HEK293 (cell line): ENCODE data around the gene ITPRIPL2.

Experiments
- CTCF ChIA-PET: fragments of 350-600 bp; formaldehyde crosslinking; extraction: SDS; loops from one replicate; lab custom pipeline; 2021; ENCODE audit warnings: antibody characterized with exemption; lab: Yijun Ruan, JAX
- POLR2A ChIA-PET: fragments of 300-600 bp; formaldehyde crosslinking; extraction: SDS; loops from one replicate; lab custom pipeline; 2020; ENCODE audit warnings: antibody characterized with exemption, inconsistent platforms; lab: Yijun Ruan, JAX
- H3K27ac ChIP-seq: fragments of 200-500 bp; sonication (Bioruptor generic); 2 replicates; pipeline ENCODE4 v1.5.1; 2014; ENCODE audit warnings: low read depth, low read length, control low read depth, inconsistent platforms; ENCODE audit errors: extremely low read depth
- H3K36me3 ChIP-seq, 2 experiments: fragments of 200-500 bp in 1 of 2; sonication (Bioruptor generic) in 1 of 2; 1 replicate in 1 of 2; 2 replicates in 1 of 2; pipeline ENCODE4 v1.5.1; 2014 to 2017; ENCODE audit warnings: inconsistent platforms in 2 of 2, low read length in 2 of 2; ENCODE audit not compliant: control insufficient read depth in 2 of 2, insufficient read depth in 1 of 2
- H3K4me1 ChIP-seq: fragments of 200-500 bp; sonication (Bioruptor generic); 2 replicates; pipeline ENCODE4 v1.5.1; 2014; ENCODE audit warnings: mild to moderate bottlenecking, low read length, inconsistent platforms; ENCODE audit not compliant: control insufficient read depth, insufficient read depth
- H3K4me3 ChIP-seq: 2 replicates; pipeline ENCODE4 v1.5.1; 2011; ENCODE audit warnings: low read depth, mild to moderate bottlenecking, control low read depth, low read length, moderate library complexity
- H3K9me3 ChIP-seq: fragments of 200-500 bp; sonication (Bioruptor generic); 2 replicates; pipeline ENCODE4 v1.5.1; 2014; ENCODE audit warnings: low read depth, low read length, inconsistent platforms; ENCODE audit not compliant: control insufficient read depth, insufficient read depth
- PRDM4 ChIP-seq: fragments of 450-650 bp; formaldehyde crosslinking; IDR thresholded peaks from 2 replicates; pipeline ENCODE4 v1.5.1; 2017; ENCODE audit warnings: missing biosample characterization, missing genetic modification characterization
- RBAK ChIP-seq: fragments of 450-650 bp; formaldehyde crosslinking; IDR thresholded peaks from 2 replicates; pipeline ENCODE4 v1.5.1; 2016; ENCODE audit warnings: missing biosample characterization, missing genetic modification characterization
- REST ChIP-seq: fragments of 450-650 bp; formaldehyde crosslinking; IDR thresholded peaks from 2 replicates; pipeline ENCODE4 v1.5.1; 2016; ENCODE audit warnings: missing biosample characterization, missing genetic modification characterization
- SETDB1 ChIP-seq: IDR thresholded peaks from one replicate; pipeline ENCODE4 v1.6.1; 2017; ENCODE audit warnings: mild to moderate bottlenecking, low read length, moderate library complexity, mixed read lengths; ENCODE audit not compliant: insufficient read length
- WT1 ChIP-seq: fragments of 450-650 bp; formaldehyde crosslinking; IDR thresholded peaks from 2 replicates; pipeline ENCODE4 v1.5.1; 2016; ENCODE audit warnings: missing biosample characterization, missing genetic modification characterization
- YY1 ChIP-seq: fragments of 450-650 bp; formaldehyde crosslinking; IDR thresholded peaks from 2 replicates; pipeline ENCODE4 v1.5.1; 2018; ENCODE audit warnings: missing biosample characterization, missing genetic modification characterization
- YY2 ChIP-seq: fragments of 450-650 bp; formaldehyde crosslinking; IDR thresholded peaks from 2 replicates; pipeline ENCODE4 v1.5.1; 2016; ENCODE audit warnings: missing biosample characterization, missing genetic modification characterization
- ZBTB48 ChIP-seq: fragments of 450-650 bp; formaldehyde crosslinking; IDR thresholded peaks from 2 replicates; pipeline ENCODE4 v1.5.1; 2016; ENCODE audit warnings: missing biosample characterization, missing genetic modification characterization
- ZBTB49 ChIP-seq: fragments of 450-650 bp; formaldehyde crosslinking; IDR thresholded peaks from 2 replicates; pipeline ENCODE4 v1.5.1; 2016; ENCODE audit warnings: missing biosample characterization, missing genetic modification characterization, low read depth
- ZBTB6 ChIP-seq: fragments of 450-650 bp; formaldehyde crosslinking; IDR thresholded peaks from 2 replicates; pipeline ENCODE4 v1.5.1; 2017; ENCODE audit warnings: missing biosample characterization, missing genetic modification characterization
- ZEB2 ChIP-seq: fragments of 450-650 bp; formaldehyde crosslinking; IDR thresholded peaks from 2 replicates; pipeline ENCODE4 v1.5.1; 2016; ENCODE audit warnings: missing biosample characterization, missing genetic modification characterization
- ZNF140 ChIP-seq: fragments of 450-650 bp; formaldehyde crosslinking; IDR thresholded peaks from 2 replicates; pipeline ENCODE4 v1.5.1; 2016; ENCODE audit warnings: missing biosample characterization, missing genetic modification characterization
- ZNF16 ChIP-seq: fragments of 450-650 bp; formaldehyde crosslinking; IDR thresholded peaks from 2 replicates; pipeline ENCODE4 v1.5.1; 2016; ENCODE audit warnings: low read depth, missing biosample characterization, missing genetic modification characterization
- ZNF24 ChIP-seq: fragments of 450-650 bp; formaldehyde crosslinking; IDR thresholded peaks from 2 replicates; pipeline ENCODE4 v1.5.1; 2016; ENCODE audit warnings: missing biosample characterization, missing genetic modification characterization
- ZNF311 ChIP-seq: fragments of 450-650 bp; formaldehyde crosslinking; IDR thresholded peaks from 2 replicates; pipeline ENCODE4 v1.5.1; 2017; ENCODE audit warnings: missing biosample characterization, missing genetic modification characterization, borderline replicate concordance
- ZNF350 ChIP-seq: fragments of 450-650 bp; formaldehyde crosslinking; IDR thresholded peaks from 2 replicates; pipeline ENCODE4 v1.5.0; 2017; ENCODE audit warnings: missing biosample characterization, mild to moderate bottlenecking, missing genetic modification characterization
- ZNF404 ChIP-seq: fragments of 450-650 bp; formaldehyde crosslinking; IDR thresholded peaks from 2 replicates; pipeline ENCODE4 v1.5.1; 2017; ENCODE audit warnings: missing biosample characterization, missing genetic modification characterization
- ZNF416 ChIP-seq: fragments of 450-650 bp; formaldehyde crosslinking; IDR thresholded peaks from 2 replicates; pipeline ENCODE4 v1.5.1; 2016; ENCODE audit warnings: missing biosample characterization, missing genetic modification characterization
- ZNF423 ChIP-seq: fragments of 450-650 bp; formaldehyde crosslinking; IDR thresholded peaks from 2 replicates; pipeline ENCODE4 v1.5.1; 2016; ENCODE audit warnings: missing biosample characterization, missing genetic modification characterization
- ZNF473 ChIP-seq: fragments of 450-650 bp; formaldehyde crosslinking; IDR thresholded peaks from 2 replicates; pipeline ENCODE4 v1.5.1; 2017; ENCODE audit warnings: missing biosample characterization, missing genetic modification characterization
- ZNF529 ChIP-seq: fragments of 450-650 bp; formaldehyde crosslinking; IDR thresholded peaks from 2 replicates; pipeline ENCODE4 v1.5.1; 2017; ENCODE audit warnings: missing genetic modification characterization, missing biosample characterization; ENCODE audit not compliant: insufficient replicate concordance
- ZNF549 ChIP-seq: fragments of 450-650 bp; IDR thresholded peaks from 2 replicates; pipeline ENCODE4 v1.5.1; 2018; ENCODE audit warnings: missing biosample characterization, missing genetic modification characterization, mild to moderate bottlenecking, inconsistent platforms, moderate library complexity
- ZNF600 ChIP-seq: fragments of 450-650 bp; formaldehyde crosslinking; IDR thresholded peaks from 2 replicates; pipeline ENCODE4 v1.5.1; 2016; ENCODE audit warnings: missing biosample characterization, missing genetic modification characterization
- ZNF624 ChIP-seq: fragments of 450-650 bp; formaldehyde crosslinking; IDR thresholded peaks from 2 replicates; pipeline ENCODE4 v1.5.1; 2017; ENCODE audit warnings: missing biosample characterization, missing genetic modification characterization
- ZNF629 ChIP-seq: fragments of 450-650 bp; formaldehyde crosslinking; IDR thresholded peaks from 2 replicates; pipeline ENCODE4 v1.5.1; 2017; ENCODE audit warnings: missing biosample characterization, missing genetic modification characterization
- ZNF76 ChIP-seq: fragments of 450-650 bp; formaldehyde crosslinking; IDR thresholded peaks from 2 replicates; pipeline ENCODE4; 2016; ENCODE audit warnings: low read depth, missing biosample characterization, missing genetic modification characterization, borderline replicate concordance
- ZNF768 ChIP-seq: fragments of 450-650 bp; formaldehyde crosslinking; IDR thresholded peaks from 2 replicates; pipeline ENCODE4 v1.5.1; 2018; ENCODE audit warnings: missing biosample characterization, mild to moderate bottlenecking, missing genetic modification characterization
- ZNF777 ChIP-seq: fragments of 450-650 bp; formaldehyde crosslinking; IDR thresholded peaks from 2 replicates; pipeline ENCODE4 v1.5.1; 2017; ENCODE audit warnings: missing biosample characterization, missing genetic modification characterization, borderline replicate concordance
- ZNF785 ChIP-seq: fragments of 450-650 bp; formaldehyde crosslinking; IDR thresholded peaks from 2 replicates; pipeline ENCODE4 v1.5.1; 2016; ENCODE audit warnings: missing biosample characterization, missing genetic modification characterization
- ZSCAN30 ChIP-seq: fragments of 450-650 bp; IDR thresholded peaks from 2 replicates; pipeline ENCODE4 v1.5.1; 2018; ENCODE audit warnings: missing biosample characterization, mild to moderate bottlenecking, missing genetic modification characterization, moderate library complexity
- ZXDB ChIP-seq: fragments of 450-650 bp; formaldehyde crosslinking; IDR thresholded peaks from 2 replicates; pipeline ENCODE4 v1.5.1; 2016; ENCODE audit warnings: missing biosample characterization, missing genetic modification characterization

The ITPRIPL2 gene

GRCh38 chr16:19106625-19107020 is 7.1 kb upstream of the ITPRIPL2 start:
- ChIA-PET POLR2A (no interaction called here), CTCF (no interaction called here)
- TF ChIP-seq ZBTB49 (tag by site-specific recombination) = no peak
- TF ChIP-seq ZNF624 (tag by site-specific recombination) = no peak
- TF ChIP-seq ZNF16 (tag by site-specific recombination) = no peak
- TF ChIP-seq ZNF785 (tag by site-specific recombination) = no peak
- no peak for TF ChIP-seq ZNF777 (tag by site-specific recombination)
- Histone ChIP-seq H3K36me3 (no peaks in the 10 kb centered on the region), H3K27ac (no peak overlapping the region), H3K4me1 (peaks cover 4% of the 10 kb centered on the region; the same call in 1 of the 2 replicates), H3K9me3 (no peaks in the 10 kb centered on the region), H3K4me3 (no peak overlapping the region)

- CTCF ChIA-PET = interaction anchor here (0.6 to 1.0 kb wide), 2 partner anchors 22 to 1427 kb away, joined by 3 read pairs; no protein-coding TSS in a partner anchor
- Histone ChIP-seq H3K27ac (no peak overlapping the region), H3K4me3 (no peak overlapping the region)
Measured at GRCh38 chr16:19108409-19109287, 5.1 kb upstream of the ITPRIPL2 start.

GRCh38 chr16:19109288-19109664 is 4.5 kb upstream of the ITPRIPL2 start:
- Histone ChIP-seq H3K4me3 (no peak overlapping the region), H3K9me3 (no peaks in the 10 kb centered on the region), H3K36me3 (no peaks in the 10 kb centered on the region), H3K27ac (no peak overlapping the region), H3K4me1 (no peaks in the 10 kb centered on the region; the same call in 1 of the 2 replicates)
- POLR2A ChIA-PET = no interaction called here
- CTCF ChIA-PET = interaction anchor here (1.0 kb wide), 1 partner anchor 22 kb away, joined by 3 read pairs; no protein-coding TSS in a partner anchor
- TF ChIP-seq ZNF600 (tag by site-specific recombination) (no peak), YY1 (no peak), ZNF549 (tag by site-specific recombination) (no peak), PRDM4 (tag by site-specific recombination) (no peak), YY2 (tag by site-specific recombination) (no peak), ZNF24 (tag by site-specific recombination) (no peak), ZNF629 (tag by site-specific recombination) (no peak), REST (tag by site-specific recombination) (no peak), ZSCAN30 (tag by site-specific recombination) (no peak), ZNF404 (tag by site-specific recombination) (no peak), ZBTB6 (no peak)

More at GRCh38 chr16:19108409-19109287, 5.1 kb upstream of the ITPRIPL2 start:
- no peak for TF ChIP-seq WT1 (tag by site-specific recombination)
- no peak for TF ChIP-seq RBAK (tag by site-specific recombination)
- no peak for TF ChIP-seq ZNF529 (tag by site-specific recombination)
- no peak for TF ChIP-seq ZBTB48 (tag by site-specific recombination)
- no peak for TF ChIP-seq ZNF768 (tag by site-specific recombination)
- no peak for TF ChIP-seq ZEB2 (tag by site-specific recombination)
- TF ChIP-seq ZNF76 (tag by site-specific recombination) = no peak
- TF ChIP-seq SETDB1 = no peak
- TF ChIP-seq ZNF350 (tag by site-specific recombination) = no peak
- no peak for TF ChIP-seq ZNF629 (tag by site-specific recombination)
- no peak for TF ChIP-seq ZNF140 (tag by site-specific recombination)
- TF ChIP-seq ZNF423 (tag by site-specific recombination) = no peak
- TF ChIP-seq ZNF416 (tag by site-specific recombination) = no peak
- TF ChIP-seq ZXDB (tag by site-specific recombination) = no peak
- no peak for TF ChIP-seq ZNF311 (tag by site-specific recombination)
- TF ChIP-seq ZNF473 (tag by site-specific recombination) = no peak
- H3K36me3 ChIP-seq = no peaks in the 10 kb centered on the region
- H3K4me1 ChIP-seq = no peaks in the 10 kb centered on the region; the same call in 1 of the 2 replicates
- POLR2A ChIA-PET = no interaction called here
- H3K9me3 ChIP-seq = no peaks in the 10 kb centered on the region
